Right lobe of liver (tissue), 4 donors: ENCODE results near the gene KLF16.

Experiments
- CTCF ChIP-seq, 4 donors: fragments of 200-600 bp in 3 of 4; fragments of 450-650 bp in 1 of 4; IDR thresholded peaks; one replicate each; pipeline versions ENCODE4 v1.5.1 to v1.8.0; 2016 to 2022; ENCODE audit warnings: antibody characterized with exemption in 4 of 4, mild to moderate bottlenecking in 2 of 4
- POLR2A ChIP-seq: fragments of 450-650 bp; IDR thresholded peaks from one replicate; pipeline ENCODE4 v1.6.1; 2017; ENCODE audit warnings: antibody characterized with exemption, mild to moderate bottlenecking
- donor health status: DM: no; HTN: no; CAD: no.
- donor health status: DM: no; HTN: no; CAD: no.
- donor health status: DM: no; HTN: yes; CAD: no.

GRCh38 chr19:1911995-1912394 is 48.6 kb upstream of the KLF16 start:
- TF ChIP-seq CTCF (IDR thresholded peaks at IDR 0.05) = no peak
- no peak for TF ChIP-seq POLR2A
